Omental fat pad (tissue), 4 donors: ENCODE measurements around the gene IL21R. TPM values are rescaled to one million over a fixed set of nuclear protein-coding genes. Genes with fewer than 3 reads are reported as not detected.

ENCODE experiments used
- ATAC-seq: fragments of 150-250 bp; one replicate; pipeline ENCODE4 v1.9.1; 2016; ENCODE audit warnings: mild to moderate bottlenecking, moderate library complexity; ENCODE audit not compliant: low FRiP score
- DNase-seq: peaks from one replicate; pipeline ENCODE4 v3.0.0-alpha.2; 2019; ENCODE audit warnings: low spot score
- CTCF ChIP-seq, 3 donors: fragments of 450-650 bp; IDR thresholded peaks; one replicate each; pipeline ENCODE4 v1.5.1; 2016 to 2017; ENCODE audit warnings: antibody characterized with exemption in 3 of 3, mild to moderate bottlenecking in 3 of 3, moderate library complexity in 2 of 3
- total RNA-seq, 4 donors: library from RNA; depleted of rRNA; stranded (reverse); fragments of >200 nt; gene quantifications; one replicate each; pipeline ENCODE4 v1.1.0, GENCODE V29; 2016

The IL21R gene
- total RNA-seq, 4 donors from 2014 or later = 0.19 to 1.3 (median 0.25) TPM; not detected in 1

- no peak for TF ChIP-seq CTCF (IDR thresholded peaks at IDR 0.05)
- DNase-seq = no peak
- ATAC-seq = no peak
Observed at GRCh38 chr16:27362570-27363245, 39.3 kb upstream of the IL21R start.

GRCh38 chr16:27363246-27363632 is 38.7 kb upstream of the IL21R start:
- DNase-seq (no peak), ATAC-seq (no peak)
- no peak for TF ChIP-seq CTCF (IDR thresholded peaks at IDR 0.05)

- ATAC-seq (no peak), DNase-seq (no peak)
- no peak for TF ChIP-seq CTCF (IDR thresholded peaks at IDR 0.05)
Observed at GRCh38 chr16:27363797-27364196, 38.2 kb upstream of the IL21R start.

- DNase-seq (no peak), ATAC-seq (peak; percentile 54)
Observed at GRCh38 chr16:27364493-27365141, 37.4 kb upstream of the IL21R start.

GRCh38 chr16:27365142-27366089 is 36.6 kb upstream of the IL21R start:
- ATAC-seq (peak; percentile 6), DNase-seq (no peak)
- no peak for TF ChIP-seq CTCF (IDR thresholded peaks at IDR 0.05)

More at GRCh38 chr16:27364493-27365141, 37.4 kb upstream of the IL21R start:
- no peak for TF ChIP-seq CTCF (IDR thresholded peaks at IDR 0.05)

GRCh38 chr16:27366687-27367460 is 35.1 kb upstream of the IL21R start:
- TF ChIP-seq CTCF (IDR thresholded peaks at IDR 0.05) = no peak
- ATAC-seq (no peak), DNase-seq (no peak)
